Endothelial cell (in vitro differentiated cells): ENCODE results near the gene TMEM52B. TPM values are rescaled to one million over a fixed set of nuclear protein-coding genes. Genes with fewer than 3 reads are reported as not detected.

ENCODE experiments used
- DNase-seq: peaks from one replicate; pipeline ENCODE4 v3.0.0; 2021; ENCODE audit warnings: low spot score
- H3K27ac Mint-ChIP-seq: one replicate; pipeline ENCODE4 v1.8.0; 2021; ENCODE audit warnings: mixed read lengths, inconsistent platforms; ENCODE audit not compliant: unreplicated experiment
- H3K27me3 Mint-ChIP-seq: one replicate; pipeline ENCODE4 v1.8.0; 2021; ENCODE audit warnings: mild to moderate bottlenecking, moderate library complexity, mixed read lengths, inconsistent platforms; ENCODE audit not compliant: unreplicated experiment
- H3K36me3 Mint-ChIP-seq: one replicate; pipeline ENCODE4 v1.8.0; 2021; ENCODE audit warnings: mild to moderate bottlenecking, low read depth, mixed read lengths, inconsistent platforms; ENCODE audit not compliant: unreplicated experiment
- H3K4me1 Mint-ChIP-seq: one replicate; pipeline ENCODE4 v1.8.0; 2021; ENCODE audit warnings: mild to moderate bottlenecking, mixed read lengths, inconsistent platforms; ENCODE audit not compliant: unreplicated experiment
- H3K4me3 Mint-ChIP-seq: one replicate; pipeline ENCODE4 v1.8.0; 2021; ENCODE audit warnings: mild to moderate bottlenecking, mixed read lengths, inconsistent platforms; ENCODE audit not compliant: unreplicated experiment
- H3K9me3 Mint-ChIP-seq: one replicate; pipeline ENCODE4 v1.8.0; 2021; ENCODE audit warnings: mixed read lengths, inconsistent platforms; ENCODE audit not compliant: unreplicated experiment
- total RNA-seq: library from RNA; stranded (reverse); fragmentation: NEBNext Ultra II Directional; extraction: Animal tissue kit (Norgen Biotek cat#: 25700); gene quantifications from one replicate; pipeline ENCODE4 v1.2.1, GENCODE V29; 2021; ENCODE audit not compliant: unreplicated experiment
- TF ChIP-seq, protein P1 (sequence below): fragments of 200-600 bp; sonication (generic); IDR thresholded peaks from one replicate; pipeline ENCODE4 v1.5.0; 2021; ENCODE audit warnings: antibody characterized with exemption; ENCODE audit not compliant: unreplicated experiment

Gene TMEM52B
- total RNA-seq, 1 donor from 2014 or later: not detected

DNA sequence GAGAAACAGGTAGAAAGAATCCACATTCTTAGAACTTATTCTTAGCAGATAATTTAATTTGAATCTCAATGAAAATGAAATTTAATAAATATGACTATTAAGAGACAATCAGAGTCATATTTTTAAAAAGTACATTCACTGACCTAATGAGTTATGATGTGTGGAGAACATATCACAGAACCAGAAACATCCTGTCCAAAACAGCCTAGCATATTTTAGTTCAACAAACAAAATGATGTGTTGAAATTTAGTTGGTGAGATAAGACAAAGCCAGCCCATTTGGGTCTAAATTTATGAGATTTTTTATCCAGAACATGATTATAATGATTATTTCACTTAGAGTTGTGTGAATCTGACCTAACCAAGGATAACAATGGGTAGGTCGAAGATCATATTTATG is 59.7 kb downstream of the TMEM52B start:
- no peak overlapping the region for H3K27ac Mint-ChIP-seq
- H3K4me3 Mint-ChIP-seq: no peak overlapping the region
- no peak for DNase-seq
- H3K9me3 Mint-ChIP-seq: peaks cover 10% of the 10 kb centered on the region
- peaks cover 12% of the 10 kb centered on the region for H3K4me1 Mint-ChIP-seq
- peaks cover 30% of the 10 kb centered on the region for H3K36me3 Mint-ChIP-seq
- H3K27me3 Mint-ChIP-seq: no peaks in the 10 kb centered on the region
- TF ChIP-seq, protein P1, sequence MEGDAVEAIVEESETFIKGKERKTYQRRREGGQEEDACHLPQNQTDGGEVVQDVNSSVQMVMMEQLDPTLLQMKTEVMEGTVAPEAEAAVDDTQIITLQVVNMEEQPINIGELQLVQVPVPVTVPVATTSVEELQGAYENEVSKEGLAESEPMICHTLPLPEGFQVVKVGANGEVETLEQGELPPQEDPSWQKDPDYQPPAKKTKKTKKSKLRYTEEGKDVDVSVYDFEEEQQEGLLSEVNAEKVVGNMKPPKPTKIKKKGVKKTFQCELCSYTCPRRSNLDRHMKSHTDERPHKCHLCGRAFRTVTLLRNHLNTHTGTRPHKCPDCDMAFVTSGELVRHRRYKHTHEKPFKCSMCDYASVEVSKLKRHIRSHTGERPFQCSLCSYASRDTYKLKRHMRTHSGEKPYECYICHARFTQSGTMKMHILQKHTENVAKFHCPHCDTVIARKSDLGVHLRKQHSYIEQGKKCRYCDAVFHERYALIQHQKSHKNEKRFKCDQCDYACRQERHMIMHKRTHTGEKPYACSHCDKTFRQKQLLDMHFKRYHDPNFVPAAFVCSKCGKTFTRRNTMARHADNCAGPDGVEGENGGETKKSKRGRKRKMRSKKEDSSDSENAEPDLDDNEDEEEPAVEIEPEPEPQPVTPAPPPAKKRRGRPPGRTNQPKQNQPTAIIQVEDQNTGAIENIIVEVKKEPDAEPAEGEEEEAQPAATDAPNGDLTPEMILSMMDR: no peak

DNA sequence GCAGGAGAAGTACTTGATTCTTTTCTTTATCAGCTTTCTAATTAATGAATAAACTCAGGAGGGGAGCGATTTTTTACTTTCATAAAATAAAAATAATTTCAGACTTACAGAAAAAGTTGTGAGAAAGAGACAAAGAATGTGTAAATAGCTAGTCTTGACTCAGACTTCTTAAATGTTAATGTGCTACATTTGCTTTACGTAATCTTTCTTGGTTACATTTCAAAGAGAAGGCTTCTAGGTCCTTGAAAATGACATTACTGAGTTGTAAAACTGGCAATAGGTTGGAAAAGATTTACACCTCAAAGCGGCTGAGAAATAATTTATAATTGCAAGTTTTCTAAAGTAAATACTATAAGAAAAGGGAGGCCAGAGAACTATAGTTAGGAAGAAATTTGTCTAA is 62.5 kb downstream of the TMEM52B start:
- no peak for DNase-seq
- no peaks in the 10 kb centered on the region for H3K9me3 Mint-ChIP-seq
- TF ChIP-seq, protein P1: no peak
- H3K4me1 Mint-ChIP-seq: peaks cover 8% of the 10 kb centered on the region
- peaks cover 10% of the 10 kb centered on the region for H3K36me3 Mint-ChIP-seq
- H3K27me3 Mint-ChIP-seq: no peaks in the 10 kb centered on the region
- no peak overlapping the region for H3K4me3 Mint-ChIP-seq
- H3K27ac Mint-ChIP-seq: no peak overlapping the region

Other genes starting within 250 kb of the TMEM52B start
- not detected for gene CLEC2A, start 246.7 kb upstream of the TMEM52B start, total RNA-seq
- gene CLEC12A, start 207.6 kb upstream of the TMEM52B start, total RNA-seq: not detected
- not detected for gene CLEC1B, start 179.9 kb upstream of the TMEM52B start, total RNA-seq
- not detected for gene CLEC12B, start 168.4 kb upstream of the TMEM52B start, total RNA-seq
- not detected for gene CLEC9A, start 148.3 kb upstream of the TMEM52B start, total RNA-seq
- 29.3 TPM for gene CLEC1A, start 80.0 kb upstream of the TMEM52B start, total RNA-seq
- not detected for gene CLEC7A, start 48.8 kb upstream of the TMEM52B start, total RNA-seq
- not detected for gene OLR1, start 6.9 kb upstream of the TMEM52B start, total RNA-seq
- 133 TPM for gene GABARAPL1, start 33.8 kb downstream of the TMEM52B start, total RNA-seq
- gene KLRD1, start 128.8 kb downstream of the TMEM52B start, total RNA-seq: 0.49 TPM
- gene KLRK1, start 211.0 kb downstream of the TMEM52B start, total RNA-seq: not detected
- not detected for gene KLRC4, start 230.7 kb downstream of the TMEM52B start, total RNA-seq
- not detected for gene KLRC3, start 241.6 kb downstream of the TMEM52B start, total RNA-seq